Measurements from ENCODE around the gene TMCC1. TPM values are rescaled to one million over a fixed set of nuclear protein-coding genes. Genes with fewer than 3 reads are reported as not detected.

TMCC1 gene
- polyA plus RNA-seq, 1 of the 3 experiments (the other 2 are of a cell fraction): 7.2 TPM

DNA sequence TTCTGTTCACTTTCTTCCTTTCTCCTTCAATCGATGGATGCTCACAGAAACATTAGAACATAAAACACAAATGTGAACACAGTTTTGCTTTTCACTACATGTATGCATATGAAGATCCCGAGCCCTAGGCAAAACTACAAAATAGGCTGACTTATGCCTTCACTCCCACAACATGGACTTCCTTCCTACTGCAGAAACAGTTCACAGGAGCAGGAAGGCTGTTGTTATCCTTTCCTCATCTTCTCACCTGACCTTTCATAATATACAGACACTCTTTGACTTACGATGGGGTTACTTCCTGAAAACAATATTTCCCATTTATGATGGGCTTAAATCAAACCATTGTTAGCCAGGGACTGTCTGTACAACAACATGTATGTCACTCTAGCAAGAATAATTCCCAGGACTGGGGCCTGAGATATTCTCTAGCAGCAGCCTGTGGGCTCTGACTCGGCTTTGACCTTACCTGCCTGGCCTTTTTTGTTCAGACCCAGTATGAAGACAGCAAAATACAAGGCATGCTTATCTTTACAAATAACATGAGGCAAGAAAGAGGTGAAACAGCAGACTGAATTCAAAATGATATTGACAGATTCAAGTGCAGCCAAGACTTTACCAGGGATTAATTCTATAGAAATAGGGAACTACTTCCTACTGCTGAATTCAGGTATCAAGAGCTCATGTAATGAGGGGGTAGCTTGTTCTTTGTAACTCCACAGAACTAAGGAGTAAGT lies 235.2 kb downstream of the TMCC1 start:
- POLR2A ChIA-PET: no interaction called here
- no peak for DNase-seq
- peaks cover 0 to 6% of the 10 kb centered on the region in 2 experiments for H3K36me3 ChIP-seq (replicated peaks in 1 of 2; ENCODE audit: control insufficient read depth in 1 of 2, insufficient read depth in 2 of 2, low read length in 1 of 2)
- H3K4me1 ChIP-seq (ENCODE audit: control insufficient read depth in 1 of 2, insufficient read depth in 2 of 2, low read depth in 1 of 2, low read length in 1 of 2): peaks cover 2 to 31% of the 10 kb centered on the region in 2 experiments; a peak in 2 of 4 replicates
- peaks cover 8% of the 10 kb centered on the region for H3F3A ChIP-seq (replicated peaks; ENCODE audit: insufficient read depth)
- no peak overlapping the region for H3K9ac ChIP-seq
- 60% methylated on average over 4 of the region's 4 CpGs for WGBS (ENCODE audit: low lambda C conversion rate)
- no peak overlapping the region for H3K4me2 ChIP-seq
- CTCF ChIA-PET: interaction anchor here (0.6 to 1.6 kb wide), 3 partner anchors 8 to 61 kb away, joined by 3 read pairs; no protein-coding TSS in a partner anchor
- H3K27me3 ChIP-seq (ENCODE audit: insufficient read depth): no peaks in the 10 kb centered on the region
- no peaks in the 10 kb centered on the region for H3K9me2 ChIP-seq
- H3K27ac ChIP-seq (ENCODE audit: low read depth in 2 of 2, low read length in 1 of 2): no peak overlapping the region; a peak in 1 of 4 replicates
- no peak overlapping the region for H2AFZ ChIP-seq (ENCODE audit: low read depth)
- peaks cover 13% of the 10 kb centered on the region; the same call in 1 of the 2 replicates for H3K79me2 ChIP-seq (ENCODE audit: insufficient read depth)
- H3K4me3 ChIP-seq (ENCODE audit: low read depth in 2 of 2, low read length in 1 of 2): no peak overlapping the region
- no peaks in the 10 kb centered on the region for H3K9me3 ChIP-seq
- H4K20me1 ChIP-seq (ENCODE audit: insufficient read depth): no peaks in the 10 kb centered on the region
- no peak for TF ChIP-seq GATA2 (CRISPR knock-in tag; IDR thresholded peaks at IDR 0.05)
- no peak for TF ChIP-seq MEF2A (IDR thresholded peaks at IDR 0.05; ENCODE audit: borderline replicate concordance, low read depth)
- no peak for TF ChIP-seq CHD2 (IDR thresholded peaks at IDR 0.05; ENCODE audit: low read length, partially characterized antibody)
- TF ChIP-seq FOSL2 (IDR thresholded peaks at IDR 0.05; ENCODE audit: borderline replicate concordance, low read depth): no peak
- no peak for TF ChIP-seq EP300 (IDR thresholded peaks at IDR 0.05; ENCODE audit: borderline replicate concordance in 1 of 2, low read depth in 1 of 2, low read length in 1 of 2)
- TF ChIP-seq, protein P1, sequence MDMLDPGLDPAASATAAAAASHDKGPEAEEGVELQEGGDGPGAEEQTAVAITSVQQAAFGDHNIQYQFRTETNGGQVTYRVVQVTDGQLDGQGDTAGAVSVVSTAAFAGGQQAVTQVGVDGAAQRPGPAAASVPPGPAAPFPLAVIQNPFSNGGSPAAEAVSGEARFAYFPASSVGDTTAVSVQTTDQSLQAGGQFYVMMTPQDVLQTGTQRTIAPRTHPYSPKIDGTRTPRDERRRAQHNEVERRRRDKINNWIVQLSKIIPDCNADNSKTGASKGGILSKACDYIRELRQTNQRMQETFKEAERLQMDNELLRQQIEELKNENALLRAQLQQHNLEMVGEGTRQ (IDR thresholded peaks at IDR 0.05; ENCODE audit: borderline replicate concordance, low read depth, low read length): no peak
- TF ChIP-seq, protein P2, sequence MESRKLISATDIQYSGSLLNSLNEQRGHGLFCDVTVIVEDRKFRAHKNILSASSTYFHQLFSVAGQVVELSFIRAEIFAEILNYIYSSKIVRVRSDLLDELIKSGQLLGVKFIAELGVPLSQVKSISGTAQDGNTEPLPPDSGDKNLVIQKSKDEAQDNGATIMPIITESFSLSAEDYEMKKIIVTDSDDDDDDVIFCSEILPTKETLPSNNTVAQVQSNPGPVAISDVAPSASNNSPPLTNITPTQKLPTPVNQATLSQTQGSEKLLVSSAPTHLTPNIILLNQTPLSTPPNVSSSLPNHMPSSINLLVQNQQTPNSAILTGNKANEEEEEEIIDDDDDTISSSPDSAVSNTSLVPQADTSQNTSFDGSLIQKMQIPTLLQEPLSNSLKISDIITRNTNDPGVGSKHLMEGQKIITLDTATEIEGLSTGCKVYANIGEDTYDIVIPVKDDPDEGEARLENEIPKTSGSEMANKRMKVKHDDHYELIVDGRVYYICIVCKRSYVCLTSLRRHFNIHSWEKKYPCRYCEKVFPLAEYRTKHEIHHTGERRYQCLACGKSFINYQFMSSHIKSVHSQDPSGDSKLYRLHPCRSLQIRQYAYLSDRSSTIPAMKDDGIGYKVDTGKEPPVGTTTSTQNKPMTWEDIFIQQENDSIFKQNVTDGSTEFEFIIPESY (IDR thresholded peaks at IDR 0.05; ENCODE audit: borderline replicate concordance, low read depth): no peak
- TF ChIP-seq FOXJ3 (CRISPR knock-in tag; IDR thresholded peaks at IDR 0.05): no peak
- TF ChIP-seq, protein P3, sequence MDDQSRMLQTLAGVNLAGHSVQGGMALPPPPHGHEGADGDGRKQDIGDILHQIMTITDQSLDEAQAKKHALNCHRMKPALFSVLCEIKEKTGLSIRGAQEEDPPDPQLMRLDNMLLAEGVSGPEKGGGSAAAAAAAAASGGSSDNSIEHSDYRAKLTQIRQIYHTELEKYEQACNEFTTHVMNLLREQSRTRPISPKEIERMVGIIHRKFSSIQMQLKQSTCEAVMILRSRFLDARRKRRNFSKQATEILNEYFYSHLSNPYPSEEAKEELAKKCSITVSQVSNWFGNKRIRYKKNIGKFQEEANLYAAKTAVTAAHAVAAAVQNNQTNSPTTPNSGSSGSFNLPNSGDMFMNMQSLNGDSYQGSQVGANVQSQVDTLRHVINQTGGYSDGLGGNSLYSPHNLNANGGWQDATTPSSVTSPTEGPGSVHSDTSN (IDR thresholded peaks at IDR 0.05): no peak

DNA sequence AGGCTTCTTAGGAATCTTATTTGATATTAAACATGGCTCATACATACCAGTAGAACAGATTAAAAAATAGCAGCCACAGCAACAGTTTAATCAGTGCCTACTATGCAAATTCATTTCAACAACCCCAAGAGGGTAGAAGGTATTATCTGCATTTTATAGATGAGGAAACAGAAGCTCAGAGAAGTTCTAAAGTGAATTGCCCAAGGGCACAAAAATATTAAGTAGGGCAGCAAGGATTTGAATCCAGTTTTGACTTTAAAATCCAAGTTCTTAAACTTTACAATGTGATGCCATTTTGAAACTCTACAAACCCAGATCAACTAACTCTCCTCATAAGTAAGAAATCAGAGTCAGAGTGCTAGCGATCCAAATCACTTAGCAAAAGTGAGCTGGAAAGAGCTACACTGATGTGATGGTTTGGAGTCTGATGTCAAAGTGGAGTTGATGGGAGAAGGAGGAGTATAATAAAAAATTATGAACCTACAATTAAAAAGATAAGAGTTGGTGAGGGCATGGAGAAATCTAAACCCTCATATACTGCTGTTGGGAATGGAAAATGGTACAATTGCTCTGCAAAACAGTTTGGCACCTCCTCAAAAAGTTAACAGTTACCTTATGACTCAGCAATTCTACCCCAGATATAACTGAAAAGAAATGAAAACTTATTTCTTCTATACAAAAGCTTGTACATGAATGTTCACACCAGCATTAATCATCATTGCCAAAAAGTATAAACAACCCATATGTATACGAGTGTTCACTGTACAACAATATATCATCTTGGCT lies 236.1 kb downstream of the TMCC1 start:
- DNase-seq: no peak
- CTCF ChIA-PET: no interaction called here
- H3K4me1 ChIP-seq (ENCODE audit: control insufficient read depth in 1 of 2, insufficient read depth in 2 of 2, low read depth in 1 of 2, low read length in 1 of 2): peaks cover 2 to 28% of the 10 kb centered on the region in 2 experiments; a peak in 2 of 4 replicates
- H3K9ac ChIP-seq: no peak overlapping the region
- no peak overlapping the region; a peak in 1 of 4 replicates for H3K27ac ChIP-seq (ENCODE audit: low read depth in 2 of 2, low read length in 1 of 2)
- H3K9me2 ChIP-seq: no peaks in the 10 kb centered on the region
- H3K4me2 ChIP-seq: no peak overlapping the region
- peaks cover 8% of the 10 kb centered on the region for H3F3A ChIP-seq (replicated peaks; ENCODE audit: insufficient read depth)
- POLR2A ChIA-PET: no interaction called here
- no peak overlapping the region for H2AFZ ChIP-seq (ENCODE audit: low read depth)
- no peaks in the 10 kb centered on the region for H3K27me3 ChIP-seq (ENCODE audit: insufficient read depth)
- H3K36me3 ChIP-seq (replicated peaks in 1 of 2; ENCODE audit: control insufficient read depth in 1 of 2, insufficient read depth in 2 of 2, low read length in 1 of 2): peaks cover 0 to 6% of the 10 kb centered on the region in 2 experiments
- H3K79me2 ChIP-seq (ENCODE audit: insufficient read depth): peaks cover 13% of the 10 kb centered on the region; the same call in 1 of the 2 replicates
- H3K9me3 ChIP-seq: no peaks in the 10 kb centered on the region
- TF ChIP-seq NFIC (IDR thresholded peaks at IDR 0.05; ENCODE audit: borderline replicate concordance): peak; percentile 62
- no peak for TF ChIP-seq SIN3A (IDR thresholded peaks at IDR 0.05; ENCODE audit: borderline replicate concordance, low read depth, low read length)
- peak; percentile 17; the same call in 1 of the 2 replicates for TF ChIP-seq FOSL2 (IDR thresholded peaks at IDR 0.05; ENCODE audit: borderline replicate concordance, low read depth)
- TF ChIP-seq ELF1 (IDR thresholded peaks at IDR 0.05): no peak
- no peaks in the 10 kb centered on the region for H4K20me1 ChIP-seq (ENCODE audit: insufficient read depth)
- 74% methylated on average over 2 of the region's 2 CpGs for WGBS (ENCODE audit: low lambda C conversion rate)
- H3K4me3 ChIP-seq (ENCODE audit: low read depth in 2 of 2, low read length in 1 of 2): no peak overlapping the region
